GM23248 (cell line): ENCODE measurements around the gene GSTT2B.
"Not testable (repeated sequence)": the region's sequence is repeated elsewhere in the genome, so short reads cannot be mapped to it uniquely, and the experiment has no call there.

Experiments used
- EZH2 ChIP-seq: fragments of 200-600 bp; sonication (generic); IDR thresholded peaks from 2 replicates; pipeline ENCODE4 v1.6.1; 2018; ENCODE audit warnings: antibody characterized with exemption, mild to moderate bottlenecking; ENCODE audit not compliant: insufficient read depth, poor library complexity, severe bottlenecking
- EZH2phosphoT487 ChIP-seq: fragments of 200-600 bp; sonication (generic); IDR thresholded peaks from 2 replicates; pipeline ENCODE4 v1.6.1; 2018; ENCODE audit warnings: antibody characterized with exemption, moderate library complexity, mild to moderate bottlenecking, low read depth; ENCODE audit not compliant: insufficient read depth

DNA sequence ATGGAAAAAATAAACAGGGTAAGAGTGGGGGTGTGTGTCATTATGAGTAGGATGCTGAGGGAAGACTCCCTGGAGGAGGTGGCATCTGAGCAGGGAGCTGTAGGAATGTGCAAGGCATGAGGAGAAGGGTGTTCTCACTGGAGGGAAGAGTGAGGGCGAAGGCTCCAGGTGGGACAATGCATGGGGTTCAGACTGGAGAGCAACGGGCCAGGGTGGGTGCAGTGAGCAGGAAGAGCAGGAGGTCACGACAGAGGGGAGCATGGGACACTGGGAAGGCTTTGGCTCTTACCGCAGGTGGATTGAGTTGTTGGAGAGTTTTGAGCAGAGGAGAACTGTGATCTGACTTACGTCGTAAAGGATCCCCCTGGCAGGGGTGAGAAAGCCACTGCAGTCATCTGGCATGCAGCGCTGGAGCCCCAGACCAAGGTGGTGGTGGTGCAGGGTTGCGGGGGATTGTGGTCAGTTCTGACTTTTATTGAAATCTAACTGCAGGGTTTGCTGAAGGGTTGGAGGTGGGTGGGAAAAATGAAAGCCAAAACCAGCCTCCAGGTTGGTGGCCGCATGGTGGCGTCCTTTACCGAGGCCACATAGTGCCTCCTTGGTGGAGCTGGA lies 8.1 kb downstream of the GSTT2B start:
- not testable (repeated sequence) for TF ChIP-seq EZH2phosphoT487, EZH2
